Peyer's patch (tissue), 4 donors: ENCODE measurements around the gene TMEM98.
"Not testable (repeated sequence)": the region's sequence is repeated elsewhere in the genome, so short reads cannot be mapped to it uniquely, and the experiment has no call there.

ENCODE experiments used
- CTCF ChIP-seq, 6 experiments: fragments of 450-650 bp in 4 of 6; fragments of 200-600 bp in 2 of 6; sonication (generic) in 1 of 6; IDR thresholded peaks; one replicate each; pipeline ENCODE4 v1.5.1; 2017 to 2019; ENCODE audit warnings: antibody characterized with exemption in 6 of 6, mild to moderate bottlenecking in 3 of 6, moderate library complexity in 1 of 6
- POLR2A ChIP-seq, 2 donors: fragments of 450-650 bp; IDR thresholded peaks; one replicate each; pipeline ENCODE4 v1.5.1; 2017; ENCODE audit warnings: antibody characterized with exemption in 2 of 2, mild to moderate bottlenecking in 2 of 2, moderate library complexity in 2 of 2

GRCh38 chr17:32887410-32887809 is 40.5 kb upstream of the TMEM98 start:
- TF ChIP-seq CTCF, POLR2A (IDR thresholded peaks at IDR 0.05): not testable (repeated sequence)
